Neural cell (in vitro differentiated cells): ENCODE measurements around the gene TMPRSS6. TPM values are rescaled to one million over a fixed set of nuclear protein-coding genes. Genes with fewer than 3 reads are reported as not detected.

Source experiments
- H2AFZ ChIP-seq: fragments of 200-600, 300-800 bp; sonication (generic), shearing (Covaris generic); 2 replicates; pipeline ENCODE4 v1.6.0; 2014; ENCODE audit warnings: low read depth, mild to moderate bottlenecking, antibody characterized with exemption, low read length, moderate library complexity
- H3F3A ChIP-seq: fragments of 200-600 bp; shearing (Covaris generic); 2 replicates; pipeline ENCODE4 v1.6.1; 2016; ENCODE audit warnings: mild to moderate bottlenecking, moderate library complexity, mixed read lengths, antibody characterized with exemption, low read length; ENCODE audit not compliant: insufficient read depth, poor library complexity, severe bottlenecking
- H3K27ac ChIP-seq: fragments of 200-600, 300-800 bp; sonication (generic), shearing (Covaris generic); 2 replicates; pipeline ENCODE4 v1.5.1; 2014; ENCODE audit warnings: mild to moderate bottlenecking, low read length, moderate library complexity
- H3K27me3 ChIP-seq: fragments of 300-800, 200-600 bp; sonication (generic), shearing (Covaris generic); 2 replicates; pipeline ENCODE4 v1.6.0; 2014; ENCODE audit warnings: mild to moderate bottlenecking, low read depth, low read length, moderate library complexity; ENCODE audit not compliant: insufficient read depth
- H3K36me3 ChIP-seq: fragments of 300-800, 200-600 bp; sonication (generic), shearing (Covaris generic); 2 replicates; pipeline ENCODE4 v1.5.1; 2014; ENCODE audit warnings: mild to moderate bottlenecking, antibody characterized with exemption, low read length, moderate library complexity; ENCODE audit not compliant: insufficient read depth
- H3K4me2 ChIP-seq: fragments of 300-800, 200-600 bp; sonication (generic), shearing (Covaris generic); 2 replicates; pipeline ENCODE4 v1.6.0; 2014; ENCODE audit warnings: mild to moderate bottlenecking, low read length
- H3K4me3 ChIP-seq: fragments of 300-800, 200-600 bp; sonication (generic), shearing (Covaris generic); 2 replicates; pipeline ENCODE4 v1.5.1; 2014; ENCODE audit warnings: mild to moderate bottlenecking, low read length, moderate library complexity
- H3K79me2 ChIP-seq: fragments of 200-600 bp; shearing (Covaris generic); replicated peaks from 2 replicates; pipeline ENCODE4 v1.6.0; 2014; ENCODE audit warnings: mild to moderate bottlenecking, low read length, moderate library complexity; ENCODE audit not compliant: insufficient read depth
- H3K9ac ChIP-seq: fragments of 300-800, 200-600 bp; sonication (generic), shearing (Covaris generic); 2 replicates; pipeline ENCODE4 v1.6.1; 2016; ENCODE audit warnings: mild to moderate bottlenecking, low read length, mixed read lengths
- H3K9me2 ChIP-seq: fragments of 200-600 bp; shearing (Covaris generic); 2 replicates; pipeline ENCODE4 v1.6.1; 2016; ENCODE audit warnings: mild to moderate bottlenecking, low read length, mixed read lengths; ENCODE audit not compliant: insufficient read depth
- H3K9me3 ChIP-seq: fragments of 200-600, 300-800 bp; sonication (generic), shearing (Covaris generic); 2 replicates; pipeline ENCODE4 v1.6.1; 2016; ENCODE audit warnings: mild to moderate bottlenecking, mixed run types, low read length, moderate library complexity, mixed read lengths
- H4K20me1 ChIP-seq: fragments of 200-600 bp; shearing (Covaris generic); 2 replicates; pipeline ENCODE4 v1.6.1; 2016; ENCODE audit warnings: mild to moderate bottlenecking, mixed run types; ENCODE audit not compliant: insufficient read depth
- CTCF ChIP-seq: fragments of 450-650 bp; IDR thresholded peaks from 2 replicates; pipeline ENCODE4 v1.5.1; 2014; ENCODE audit warnings: antibody characterized with exemption, mild to moderate bottlenecking, moderate library complexity; ENCODE audit not compliant: poor library complexity, severe bottlenecking
- EP300 ChIP-seq: fragments of 450-650 bp; conservative IDR thresholded peaks from 2 replicates; pipeline ENCODE4 v1.6.1; 2014; ENCODE audit warnings: antibody characterized with exemption, mild to moderate bottlenecking, moderate library complexity; ENCODE audit not compliant: poor library complexity, severe bottlenecking
- EZH2 ChIP-seq: fragments of 200-600, 300-800 bp; shearing (Covaris generic), sonication (generic); IDR thresholded peaks from 2 replicates; pipeline ENCODE4 v1.6.1; 2014; ENCODE audit warnings: antibody characterized with exemption, low read length, borderline replicate concordance, mild to moderate bottlenecking; ENCODE audit not compliant: insufficient read depth, poor library complexity, severe bottlenecking
- MXI1 ChIP-seq: fragments of 450-650 bp; conservative IDR thresholded peaks from 2 replicates; pipeline ENCODE4 v1.6.1; 2014; ENCODE audit warnings: antibody characterized with exemption, mild to moderate bottlenecking; ENCODE audit not compliant: poor library complexity, severe bottlenecking
- POLR2AphosphoS5 ChIP-seq: IDR thresholded peaks from 2 replicates; pipeline ENCODE4 v1.6.1; 2012
- RAD21 ChIP-seq: fragments of 450-650 bp; conservative IDR thresholded peaks from 2 replicates; pipeline ENCODE4 v1.6.1; 2014; ENCODE audit warnings: antibody characterized with exemption, mild to moderate bottlenecking, moderate library complexity
- SMC3 ChIP-seq: fragments of 450-650 bp; conservative IDR thresholded peaks from 2 replicates; pipeline ENCODE4 v1.6.1; 2014; ENCODE audit warnings: antibody characterized with exemption, mild to moderate bottlenecking, moderate library complexity; ENCODE audit not compliant: poor library complexity
- TAF1 ChIP-seq: IDR thresholded peaks from 2 replicates; pipeline ENCODE4 v1.6.1; 2012; ENCODE audit warnings: low read depth
- polyA plus RNA-seq: library from polyadenylated mRNA; depleted of rRNA; stranded (reverse); fragments of >200 nt; gene quantifications from 2 replicates; pipeline ENCODE4 v1.2.3, GENCODE V29; 2014
- TF ChIP-seq, protein P1 (sequence below): IDR thresholded peaks from 2 replicates; pipeline ENCODE4 v1.6.1; 2012; ENCODE audit warnings: borderline replicate concordance

TMPRSS6 gene
- polyA plus RNA-seq, 1 donor from 2014 or later, result not detected

GRCh38 chr22:37057226-37057625 is 52.3 kb downstream of the TMPRSS6 start:
- no peaks in the 10 kb centered on the region for H3K79me2 ChIP-seq
- H3K4me2 ChIP-seq, result no peak overlapping the region
- H4K20me1 ChIP-seq, result no peaks in the 10 kb centered on the region
- no peak overlapping the region for H2AFZ ChIP-seq
- H3F3A ChIP-seq, result no peaks in the 10 kb centered on the region
- H3K9me3 ChIP-seq, result no peaks in the 10 kb centered on the region
- no peak overlapping the region for H3K27ac ChIP-seq
- H3K4me3 ChIP-seq, result no peak overlapping the region
- no peak overlapping the region for H3K9ac ChIP-seq
- H3K36me3 ChIP-seq, result no peaks in the 10 kb centered on the region
- no peaks in the 10 kb centered on the region for H3K27me3 ChIP-seq
- H3K9me2 ChIP-seq, result no peaks in the 10 kb centered on the region
- TF ChIP-seq MXI1 (no peak), TAF1 (no peak), CTCF (no peak), SMC3 (no peak), RAD21 (no peak), EP300 (no peak), EZH2 (no peak), POLR2AphosphoS5 (no peak)
- TF ChIP-seq, protein P1, sequence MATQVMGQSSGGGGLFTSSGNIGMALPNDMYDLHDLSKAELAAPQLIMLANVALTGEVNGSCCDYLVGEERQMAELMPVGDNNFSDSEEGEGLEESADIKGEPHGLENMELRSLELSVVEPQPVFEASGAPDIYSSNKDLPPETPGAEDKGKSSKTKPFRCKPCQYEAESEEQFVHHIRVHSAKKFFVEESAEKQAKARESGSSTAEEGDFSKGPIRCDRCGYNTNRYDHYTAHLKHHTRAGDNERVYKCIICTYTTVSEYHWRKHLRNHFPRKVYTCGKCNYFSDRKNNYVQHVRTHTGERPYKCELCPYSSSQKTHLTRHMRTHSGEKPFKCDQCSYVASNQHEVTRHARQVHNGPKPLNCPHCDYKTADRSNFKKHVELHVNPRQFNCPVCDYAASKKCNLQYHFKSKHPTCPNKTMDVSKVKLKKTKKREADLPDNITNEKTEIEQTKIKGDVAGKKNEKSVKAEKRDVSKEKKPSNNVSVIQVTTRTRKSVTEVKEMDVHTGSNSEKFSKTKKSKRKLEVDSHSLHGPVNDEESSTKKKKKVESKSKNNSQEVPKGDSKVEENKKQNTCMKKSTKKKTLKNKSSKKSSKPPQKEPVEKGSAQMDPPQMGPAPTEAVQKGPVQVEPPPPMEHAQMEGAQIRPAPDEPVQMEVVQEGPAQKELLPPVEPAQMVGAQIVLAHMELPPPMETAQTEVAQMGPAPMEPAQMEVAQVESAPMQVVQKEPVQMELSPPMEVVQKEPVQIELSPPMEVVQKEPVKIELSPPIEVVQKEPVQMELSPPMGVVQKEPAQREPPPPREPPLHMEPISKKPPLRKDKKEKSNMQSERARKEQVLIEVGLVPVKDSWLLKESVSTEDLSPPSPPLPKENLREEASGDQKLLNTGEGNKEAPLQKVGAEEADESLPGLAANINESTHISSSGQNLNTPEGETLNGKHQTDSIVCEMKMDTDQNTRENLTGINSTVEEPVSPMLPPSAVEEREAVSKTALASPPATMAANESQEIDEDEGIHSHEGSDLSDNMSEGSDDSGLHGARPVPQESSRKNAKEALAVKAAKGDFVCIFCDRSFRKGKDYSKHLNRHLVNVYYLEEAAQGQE, result no peak

DNA sequence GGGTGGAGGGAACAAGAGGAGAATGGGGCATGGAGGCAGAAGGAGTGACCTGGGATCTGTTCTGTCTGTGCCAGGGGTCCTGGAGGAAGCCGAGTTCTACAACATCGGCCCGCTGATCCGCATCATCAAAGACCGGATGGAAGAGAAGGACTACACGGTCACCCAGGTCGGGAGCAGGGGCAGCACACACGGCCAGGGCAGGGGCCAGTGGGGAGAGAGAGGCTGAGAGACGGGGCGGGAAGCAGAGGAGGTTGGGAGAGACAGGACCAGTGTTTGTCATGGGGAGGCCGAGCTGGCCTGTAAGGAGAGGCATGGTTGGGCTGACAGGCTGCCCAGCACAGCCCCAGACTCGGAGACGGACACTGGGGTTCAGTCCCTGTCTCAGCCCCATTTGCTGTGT is 53.3 kb downstream of the TMPRSS6 start:
- no peaks in the 10 kb centered on the region for H3K9me3 ChIP-seq
- no peaks in the 10 kb centered on the region for H4K20me1 ChIP-seq
- H3K36me3 ChIP-seq, result no peaks in the 10 kb centered on the region
- no peaks in the 10 kb centered on the region for H3K79me2 ChIP-seq
- H2AFZ ChIP-seq, result no peak overlapping the region
- H3K4me2 ChIP-seq, result no peak overlapping the region
- no peak overlapping the region for H3K4me3 ChIP-seq
- TF ChIP-seq SMC3, result no peak
- TF ChIP-seq, protein P1, result no peak
- TF ChIP-seq EZH2, result no peak
- no peak for TF ChIP-seq POLR2AphosphoS5
- no peak for TF ChIP-seq MXI1
- no peak for TF ChIP-seq TAF1
- no peak for TF ChIP-seq CTCF
- no peak for TF ChIP-seq RAD21
- TF ChIP-seq EP300, result no peak
- no peak overlapping the region for H3K9ac ChIP-seq
- H3K9me2 ChIP-seq, result no peaks in the 10 kb centered on the region
- H3K27ac ChIP-seq, result no peak overlapping the region
- H3F3A ChIP-seq, result no peaks in the 10 kb centered on the region
- H3K27me3 ChIP-seq, result no peaks in the 10 kb centered on the region
